ENCODE data around the gene TRANK1.

The TRANK1 gene

GRCh38 chr3:36852071-36852470, 92.8 kb downstream of the TRANK1 start:
- in situ Hi-C loops (cut with MboI; ENCODE audit: low sequenced_read_pairs), result no loop called here

- in situ Hi-C loops (cut with MboI; ENCODE audit: low sequenced_read_pairs), result no loop called here
These were observed 94.1 kb downstream of the TRANK1 start for GRCh38 chr3:36850743-36851142.

GRCh38 chr3:36846406-36846805, 98.4 kb downstream of the TRANK1 start:
- in situ Hi-C loops (cut with MboI; ENCODE audit: low sequenced_read_pairs), result no loop called here

GRCh38 chr3:36843065-36844051, 101.5 kb downstream of the TRANK1 start:
- in situ Hi-C loops (cut with MboI; ENCODE audit: low sequenced_read_pairs), result no loop called here

- in situ Hi-C loops (cut with MboI; ENCODE audit: low sequenced_read_pairs), result no loop called here
These were observed 102.6 kb downstream of the TRANK1 start for GRCh38 chr3:36842275-36842674.

- in situ Hi-C loops (cut with MboI; ENCODE audit: low sequenced_read_pairs), result no loop called here
These were observed 104.4 kb downstream of the TRANK1 start for GRCh38 chr3:36840453-36840921.

GRCh38 chr3:36837089-36837488, 107.8 kb downstream of the TRANK1 start:
- in situ Hi-C loops (cut with MboI; ENCODE audit: low sequenced_read_pairs), result no loop called here

GRCh38 chr3:36833160-36833814, 111.6 kb downstream of the TRANK1 start:
- in situ Hi-C loops (cut with MboI; ENCODE audit: low sequenced_read_pairs), result no loop called here

- in situ Hi-C loops (cut with MboI; ENCODE audit: low sequenced_read_pairs), result no loop called here
These were observed 112.4 kb downstream of the TRANK1 start for GRCh38 chr3:36832406-36832805.

- in situ Hi-C loops (cut with MboI; ENCODE audit: low sequenced_read_pairs), result no loop called here
These were observed 117.7 kb downstream of the TRANK1 start for GRCh38 chr3:36827133-36827532.

GRCh38 chr3:36826240-36826639, 118.6 kb downstream of the TRANK1 start:
- in situ Hi-C loops (cut with MboI; ENCODE audit: low sequenced_read_pairs), result no loop called here

- in situ Hi-C loops (cut with MboI; ENCODE audit: low sequenced_read_pairs), result no loop called here
These were observed 120.4 kb downstream of the TRANK1 start for GRCh38 chr3:36824443-36824842.

- in situ Hi-C loops (cut with MboI; ENCODE audit: low sequenced_read_pairs), result no loop called here
These were observed 121.0 kb downstream of the TRANK1 start for GRCh38 chr3:36823806-36824205.

- in situ Hi-C loops (cut with MboI; ENCODE audit: low sequenced_read_pairs), result no loop called here
These were observed 124.8 kb downstream of the TRANK1 start for GRCh38 chr3:36820083-36820482.

- in situ Hi-C loops (cut with MboI; ENCODE audit: low sequenced_read_pairs), result no loop called here
These were observed 126.9 kb downstream of the TRANK1 start for GRCh38 chr3:36817806-36818533.

GRCh38 chr3:36815375-36815774, 129.5 kb downstream of the TRANK1 start:
- in situ Hi-C loops (cut with MboI; ENCODE audit: low sequenced_read_pairs), result no loop called here

GRCh38 chr3:36814776-36815175, 130.1 kb downstream of the TRANK1 start:
- in situ Hi-C loops (cut with MboI; ENCODE audit: low sequenced_read_pairs), result no loop called here

- in situ Hi-C loops (cut with MboI; ENCODE audit: low sequenced_read_pairs), result no loop called here
These were observed 130.7 kb downstream of the TRANK1 start for GRCh38 chr3:36814066-36814717.

GRCh38 chr3:36813305-36813704, 131.5 kb downstream of the TRANK1 start:
- in situ Hi-C loops (cut with MboI; ENCODE audit: low sequenced_read_pairs), result no loop called here

- in situ Hi-C loops (cut with MboI; ENCODE audit: low sequenced_read_pairs), result no loop called here
These were observed 132.6 kb downstream of the TRANK1 start for GRCh38 chr3:36812240-36812639.

- in situ Hi-C loops (cut with MboI; ENCODE audit: low sequenced_read_pairs), result no loop called here
These were observed 133.1 kb downstream of the TRANK1 start for GRCh38 chr3:36811768-36812167.

Measured in HL-60/S4 treated with retinoic acid at 250 ng/mL for 4 days and 3 days (cell line).